Astrocyte (in vitro differentiated cells and primary cell): ENCODE results near the gene TRAPPC10. TPM values are rescaled to one million over a fixed set of nuclear protein-coding genes. Genes with fewer than 3 reads are reported as not detected.

Experiments
- DNase-seq: peaks from one replicate; pipeline ENCODE4 v3.0.0-alpha.2; 2010; ENCODE audit warnings: low read depth
- FAIRE-seq: peaks from 2 replicates; lab custom pipeline; 2011; peaks lifted over from hg19 to GRCh38; lab: Jason Lieb, UNC
- H2AFZ ChIP-seq: 2 replicates; pipeline ENCODE4 v1.6.0; 2012; ENCODE audit warnings: low read depth, low read length, inconsistent platforms
- H3K27ac ChIP-seq: 2 replicates; pipeline ENCODE4 v1.5.1; 2011; ENCODE audit warnings: low read depth, low read length, inconsistent platforms
- H3K27me3 ChIP-seq: 2 replicates; pipeline ENCODE4 v1.6.0; 2011; ENCODE audit warnings: low read length, inconsistent platforms; ENCODE audit not compliant: insufficient read depth
- H3K36me3 ChIP-seq: 2 replicates; pipeline ENCODE4 v1.5.1; 2011; ENCODE audit warnings: low read length, inconsistent platforms; ENCODE audit not compliant: insufficient read depth
- H3K4me1 ChIP-seq: 2 replicates; pipeline ENCODE4 v1.5.1; 2011; ENCODE audit warnings: low read length, inconsistent platforms; ENCODE audit not compliant: insufficient read depth
- H3K4me2 ChIP-seq: 2 replicates; pipeline ENCODE4 v1.6.0; 2012; ENCODE audit warnings: low read length, inconsistent platforms
- H3K4me3 ChIP-seq: 2 replicates; pipeline ENCODE4 v1.5.1; 2011; ENCODE audit warnings: low read depth, mild to moderate bottlenecking, low read length, inconsistent platforms; ENCODE audit not compliant: insufficient read depth
- H3K79me2 ChIP-seq: 2 replicates; pipeline ENCODE4 v1.6.0; 2012; ENCODE audit warnings: mild to moderate bottlenecking, low read length, inconsistent platforms; ENCODE audit not compliant: insufficient read depth
- H3K9ac ChIP-seq: 2 replicates; pipeline ENCODE4 v1.6.0; 2012; ENCODE audit warnings: mild to moderate bottlenecking, low read length, inconsistent platforms
- H3K9me3 ChIP-seq: 2 replicates; pipeline ENCODE4 v1.5.1; 2012; ENCODE audit warnings: low read depth, mild to moderate bottlenecking, low read length, inconsistent platforms; ENCODE audit not compliant: insufficient read depth
- H4K20me1 ChIP-seq: 2 replicates; pipeline ENCODE4 v1.6.0; 2012; ENCODE audit warnings: low read length, inconsistent platforms; ENCODE audit not compliant: insufficient read depth
- H3K27ac Mint-ChIP-seq: one replicate; pipeline ENCODE4 v1.8.0; 2021; ENCODE audit warnings: mild to moderate bottlenecking, mixed read lengths; ENCODE audit not compliant: unreplicated experiment
- H3K27me3 Mint-ChIP-seq: one replicate; pipeline ENCODE4 v1.8.0; 2021; ENCODE audit warnings: low read depth, mixed read lengths; ENCODE audit not compliant: unreplicated experiment
- H3K36me3 Mint-ChIP-seq: one replicate; pipeline ENCODE4 v1.8.0; 2021; ENCODE audit warnings: low read depth, mixed read lengths; ENCODE audit not compliant: unreplicated experiment
- H3K4me1 Mint-ChIP-seq: one replicate; pipeline ENCODE4 v1.8.0; 2021; ENCODE audit warnings: low read depth, mixed read lengths; ENCODE audit not compliant: unreplicated experiment
- H3K4me3 Mint-ChIP-seq: one replicate; pipeline ENCODE4 v1.8.0; 2021; ENCODE audit warnings: mild to moderate bottlenecking, moderate library complexity, mixed read lengths; ENCODE audit not compliant: unreplicated experiment
- H3K9me3 Mint-ChIP-seq: one replicate; pipeline ENCODE4 v1.8.0; 2021; ENCODE audit warnings: mild to moderate bottlenecking, mixed read lengths; ENCODE audit not compliant: unreplicated experiment
- CTCF ChIP-seq: IDR thresholded peaks from 2 replicates; pipeline ENCODE4 v1.5.1; 2011; ENCODE audit warnings: low read depth, mild to moderate bottlenecking, inconsistent platforms, low read length, moderate library complexity; ENCODE audit not compliant: insufficient read depth
- EZH2 ChIP-seq: IDR thresholded peaks from 2 replicates; pipeline ENCODE4 v1.6.1; 2012; ENCODE audit warnings: mild to moderate bottlenecking, low read length, inconsistent platforms; ENCODE audit not compliant: insufficient read depth
- total RNA-seq: library from RNA; stranded (reverse); gene quantifications from 2 replicates; pipeline ENCODE4 v1.2.1, GENCODE V29; 2021

TRAPPC10 gene
- total RNA-seq, 1 donor from 2014 or later = 45.7 TPM

GRCh38 chr21:44058652-44058964 lies 46.5 kb downstream of the TRAPPC10 start:
- Histone ChIP-seq H3K9me3 (no peaks in the 10 kb centered on the region), H2AFZ (no peak overlapping the region), H3K27me3 (no peaks in the 10 kb centered on the region), H3K27ac (no peak overlapping the region), H3K36me3 (peaks cover 26% of the 10 kb centered on the region), H3K9ac (no peak overlapping the region), H3K4me1 (peaks cover 6% of the 10 kb centered on the region), H3K79me2 (peaks cover 46% of the 10 kb centered on the region), H3K4me3 (no peak overlapping the region), H3K4me2 (no peak overlapping the region), H4K20me1 (peaks cover 37% of the 10 kb centered on the region)
- DNase-seq (no peak), FAIRE-seq (no peak)
- H3K27ac Mint-ChIP-seq = peak overlapping the region; percentile 34
- H3K36me3 Mint-ChIP-seq = peaks cover 20% of the 10 kb centered on the region
- TF ChIP-seq EZH2 (no peak), CTCF (no peak)
- H3K4me3 Mint-ChIP-seq = no peak overlapping the region
- H3K9me3 Mint-ChIP-seq = no peaks in the 10 kb centered on the region
- H3K27me3 Mint-ChIP-seq = no peaks in the 10 kb centered on the region
- peaks cover 26% of the 10 kb centered on the region for H3K4me1 Mint-ChIP-seq

- no peak for FAIRE-seq
Measured at GRCh38 chr21:44058981-44059380, 46.9 kb downstream of the TRAPPC10 start.

More at GRCh38 chr21:44058981-44059380, 46.9 kb downstream of the TRAPPC10 start:
- no peaks in the 10 kb centered on the region for H3K27me3 ChIP-seq
- no peak overlapping the region for H3K4me3 ChIP-seq
- H3K9ac ChIP-seq = no peak overlapping the region
- peaks cover 25% of the 10 kb centered on the region for H3K4me1 Mint-ChIP-seq
- peaks cover 40% of the 10 kb centered on the region for H4K20me1 ChIP-seq
- no peak overlapping the region for H3K27ac ChIP-seq
- H3K27ac Mint-ChIP-seq = no peak overlapping the region
- H3K4me2 ChIP-seq = no peak overlapping the region
- no peaks in the 10 kb centered on the region for H3K27me3 Mint-ChIP-seq
- H3K9me3 ChIP-seq = no peaks in the 10 kb centered on the region
- no peak for TF ChIP-seq CTCF
- no peak for TF ChIP-seq EZH2
- H3K36me3 Mint-ChIP-seq = peaks cover 20% of the 10 kb centered on the region
- H3K36me3 ChIP-seq = peaks cover 30% of the 10 kb centered on the region
- H3K4me1 ChIP-seq = peaks cover 6% of the 10 kb centered on the region
- H2AFZ ChIP-seq = no peak overlapping the region
- no peak for DNase-seq
- no peak overlapping the region for H3K4me3 Mint-ChIP-seq
- H3K79me2 ChIP-seq = peaks cover 46% of the 10 kb centered on the region
- no peaks in the 10 kb centered on the region for H3K9me3 Mint-ChIP-seq
